GM23338 (cell line): ENCODE results near the gene SELENOO. TPM values are rescaled to one million over a fixed set of nuclear protein-coding genes. Genes with fewer than 3 reads are reported as not detected.

Source experiments
- ATAC-seq: fragments of 200-7000 bp; cut with Tn5 transposase; 3 replicates; pipeline ENCODE4 v1.9.1; 2020
- DNase-seq: peaks from one replicate; pipeline ENCODE4 v3.0.0-alpha.2; 2015; ENCODE audit warnings: low spot score
- H2AFZ ChIP-seq: fragments of 200-600 bp; sonication (generic); 2 replicates; pipeline ENCODE4 v1.8.0; 2016; ENCODE audit warnings: antibody characterized with exemption, mild to moderate bottlenecking, moderate library complexity
- H3F3A ChIP-seq: fragments of 200-600 bp; sonication (generic); replicated peaks from 2 replicates; pipeline ENCODE4 v1.8.0; 2017; ENCODE audit warnings: antibody characterized with exemption, mixed run types, low read depth
- H3K27ac ChIP-seq: fragments of 200-600 bp; sonication (generic); 2 replicates; pipeline ENCODE4 v1.6.1; 2016; ENCODE audit warnings: low read depth
- H3K27me3 ChIP-seq: fragments of 200-600 bp; sonication (generic); 2 replicates; pipeline ENCODE4 v1.8.0; 2016; ENCODE audit warnings: mild to moderate bottlenecking, mixed run types, moderate library complexity; ENCODE audit not compliant: insufficient read depth
- H3K36me3 ChIP-seq: fragments of 200-600 bp; sonication (generic); 2 replicates; pipeline ENCODE4 v1.8.0; 2016; ENCODE audit warnings: mild to moderate bottlenecking; ENCODE audit not compliant: insufficient read depth
- H3K4me1 ChIP-seq: fragments of 200-600 bp; sonication (generic); 2 replicates; pipeline ENCODE4 v1.8.0; 2016; ENCODE audit warnings: mild to moderate bottlenecking, moderate library complexity; ENCODE audit not compliant: insufficient read depth
- H3K4me2 ChIP-seq: fragments of 200-600 bp; sonication (generic); 2 replicates; pipeline ENCODE4 v1.7.1; 2017; ENCODE audit warnings: mixed run types
- H3K4me3 ChIP-seq: fragments of 200-600 bp; sonication (generic); 2 replicates; pipeline ENCODE4 v1.6.1; 2016; ENCODE audit warnings: mixed run types
- H3K79me2 ChIP-seq: fragments of 200-600 bp; sonication (generic); replicated peaks from 2 replicates; pipeline ENCODE4 v1.8.0; 2017; ENCODE audit warnings: mild to moderate bottlenecking; ENCODE audit not compliant: insufficient read depth
- H3K9me2 ChIP-seq: fragments of 200-600 bp; sonication (generic); 2 replicates; pipeline ENCODE4 v1.8.0; 2017; ENCODE audit not compliant: insufficient read depth
- H4K20me1 ChIP-seq: fragments of 200-600 bp; sonication (generic); replicated peaks from 2 replicates; pipeline ENCODE4 v1.8.0; 2017; ENCODE audit warnings: mild to moderate bottlenecking; ENCODE audit not compliant: insufficient read depth
- H3K27ac Mint-ChIP-seq: 2 replicates; pipeline ENCODE4 v1.8.0; 2020; ENCODE audit warnings: inconsistent platforms, mild to moderate bottlenecking, moderate library complexity, mixed read lengths
- H3K27me3 Mint-ChIP-seq: 3 replicates; pipeline ENCODE4 v1.8.0; 2022; ENCODE audit warnings: low read depth, mild to moderate bottlenecking, moderate library complexity, mixed read lengths, inconsistent platforms; ENCODE audit not compliant: insufficient read depth, poor library complexity
- H3K36me3 Mint-ChIP-seq: 3 replicates; pipeline ENCODE4 v1.8.0; 2021; ENCODE audit warnings: low read depth, mild to moderate bottlenecking, inconsistent platforms, moderate library complexity, mixed read lengths
- H3K4me1 Mint-ChIP-seq: 3 replicates; pipeline ENCODE4 v1.8.0; 2020; ENCODE audit warnings: mild to moderate bottlenecking, inconsistent platforms, mixed read lengths
- H3K4me3 Mint-ChIP-seq: 3 replicates; pipeline ENCODE4 v1.8.0; 2021; ENCODE audit warnings: moderate library complexity, mild to moderate bottlenecking, inconsistent platforms, mixed read lengths
- H3K9me3 Mint-ChIP-seq: 3 replicates; pipeline ENCODE4 v1.8.0; 2020; ENCODE audit warnings: moderate library complexity, mild to moderate bottlenecking, inconsistent platforms, mixed read lengths
- CREB1 ChIP-seq: fragments of 250-450 bp; sonication (Bioruptor Pico); IDR thresholded peaks from 2 replicates; pipeline ENCODE4 v1.5.0; 2020; ENCODE audit warnings: low read depth, mild to moderate bottlenecking, moderate library complexity
- JUNB ChIP-seq: IDR thresholded peaks from one replicate; pipeline ENCODE4 v1.6.1; 2016; ENCODE audit warnings: antibody characterized with exemption; ENCODE audit not compliant: unreplicated experiment
- NANOG ChIP-seq: IDR thresholded peaks from 2 replicates; pipeline ENCODE4 v1.6.1; 2016; ENCODE audit warnings: antibody characterized with exemption, borderline replicate concordance
- POLR2AphosphoS5 ChIP-seq: IDR thresholded peaks from 2 replicates; pipeline ENCODE4 v1.6.1; 2016; ENCODE audit warnings: antibody characterized with exemption, low read depth
- ZNF114 ChIP-seq: fragments of 250-450 bp; sonication (Bioruptor Pico); IDR thresholded peaks from 2 replicates; pipeline ENCODE4 v1.5.0; 2020; ENCODE audit warnings: mild to moderate bottlenecking, moderate library complexity
- ZNF331 ChIP-seq: fragments of 250-450 bp; sonication (Bioruptor Pico); IDR thresholded peaks from 2 replicates; pipeline ENCODE4 v1.5.0; 2020; ENCODE audit warnings: low read depth, mild to moderate bottlenecking, moderate library complexity
- polyA plus RNA-seq: library from polyadenylated mRNA; unstranded; fragments of >200 nt; fragmentation: Nextera tagmentation; extraction: Ambion mirVana; gene quantifications from 2 replicates; pipeline ENCODE4 v1.2.1, GENCODE V29; 2016
- total RNA-seq: library from RNA; depleted of rRNA; stranded (reverse); fragments of >200 nt; shearing (Covaris generic); gene quantifications from 2 replicates; pipeline ENCODE4 v1.2.3, GENCODE V29; 2014
- TF ChIP-seq, protein P1 (sequence below): IDR thresholded peaks from one replicate; pipeline ENCODE4 v1.6.1; 2018; ENCODE audit warnings: antibody characterized with exemption; ENCODE audit not compliant: unreplicated experiment
- TF ChIP-seq, protein P2 (sequence below), 2 experiments: fragments of 200-600 bp in 1 of 2; sonication (generic) in 1 of 2; conservative IDR thresholded peaks; 2 replicates each; pipeline versions ENCODE4 v1.5.1 to v1.6.1; 2016 to 2017; ENCODE audit warnings: antibody characterized with exemption in 2 of 2, low read depth in 2 of 2, mild to moderate bottlenecking in 2 of 2, moderate library complexity in 1 of 2

The SELENOO gene
- total and polyA plus RNA-seq, 2 experiments from 2014 or later: 6.8 to 21.3 TPM

DNA sequence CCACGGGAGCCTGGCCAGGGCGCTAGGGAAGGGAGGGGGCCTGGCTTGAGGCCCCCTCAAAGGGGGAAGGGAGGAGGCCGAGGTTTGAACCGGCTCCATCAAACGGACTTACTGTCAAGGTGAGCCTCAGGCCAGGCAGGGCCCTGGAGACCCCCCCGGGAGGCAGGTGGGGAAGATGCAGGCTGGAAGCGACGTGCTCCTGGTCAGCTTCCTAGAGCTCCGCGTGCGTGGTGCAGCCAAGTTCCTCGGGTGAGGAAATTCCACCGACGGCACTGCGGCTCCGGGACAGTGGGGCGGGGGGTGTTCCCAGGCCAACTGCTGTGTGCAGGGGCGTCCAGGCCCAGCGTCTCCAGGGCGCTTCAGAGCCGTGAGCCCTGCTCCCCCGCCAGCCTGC, 22.3 kb upstream of the SELENOO start:
- H3K4me3 ChIP-seq: no peak overlapping the region
- Mint-ChIP-seq H3K27me3 (peaks cover 17% of the 10 kb centered on the region), H3K4me3 (no peak overlapping the region), H3K4me1 (peaks cover 2% of the 10 kb centered on the region; the same call in 1 of the 3 replicates), H3K9me3 (no peaks in the 10 kb centered on the region), H3K27ac (no peak overlapping the region), H3K36me3 (peaks cover 4% of the 10 kb centered on the region; the same call in 1 of the 3 replicates)
- H2AFZ ChIP-seq: no peak overlapping the region
- H3K9me2 ChIP-seq: no peaks in the 10 kb centered on the region
- H4K20me1 ChIP-seq: no peaks in the 10 kb centered on the region
- H3K27ac ChIP-seq: no peak overlapping the region
- no peaks in the 10 kb centered on the region for H3K79me2 ChIP-seq
- no peak overlapping the region; the same call in 1 of the 2 replicates for H3K4me2 ChIP-seq
- H3K4me1 ChIP-seq: no peaks in the 10 kb centered on the region
- H3K27me3 ChIP-seq: no peaks in the 10 kb centered on the region
- no peaks in the 10 kb centered on the region for H3F3A ChIP-seq
- TF ChIP-seq POLR2AphosphoS5 (no peak), ZNF331 (CRISPR knock-in tag) (no peak), NANOG (no peak), ZNF114 (CRISPR knock-in tag) (no peak), CREB1 (CRISPR knock-in tag) (no peak), JUNB (no peak)
- TF ChIP-seq, protein P1, sequence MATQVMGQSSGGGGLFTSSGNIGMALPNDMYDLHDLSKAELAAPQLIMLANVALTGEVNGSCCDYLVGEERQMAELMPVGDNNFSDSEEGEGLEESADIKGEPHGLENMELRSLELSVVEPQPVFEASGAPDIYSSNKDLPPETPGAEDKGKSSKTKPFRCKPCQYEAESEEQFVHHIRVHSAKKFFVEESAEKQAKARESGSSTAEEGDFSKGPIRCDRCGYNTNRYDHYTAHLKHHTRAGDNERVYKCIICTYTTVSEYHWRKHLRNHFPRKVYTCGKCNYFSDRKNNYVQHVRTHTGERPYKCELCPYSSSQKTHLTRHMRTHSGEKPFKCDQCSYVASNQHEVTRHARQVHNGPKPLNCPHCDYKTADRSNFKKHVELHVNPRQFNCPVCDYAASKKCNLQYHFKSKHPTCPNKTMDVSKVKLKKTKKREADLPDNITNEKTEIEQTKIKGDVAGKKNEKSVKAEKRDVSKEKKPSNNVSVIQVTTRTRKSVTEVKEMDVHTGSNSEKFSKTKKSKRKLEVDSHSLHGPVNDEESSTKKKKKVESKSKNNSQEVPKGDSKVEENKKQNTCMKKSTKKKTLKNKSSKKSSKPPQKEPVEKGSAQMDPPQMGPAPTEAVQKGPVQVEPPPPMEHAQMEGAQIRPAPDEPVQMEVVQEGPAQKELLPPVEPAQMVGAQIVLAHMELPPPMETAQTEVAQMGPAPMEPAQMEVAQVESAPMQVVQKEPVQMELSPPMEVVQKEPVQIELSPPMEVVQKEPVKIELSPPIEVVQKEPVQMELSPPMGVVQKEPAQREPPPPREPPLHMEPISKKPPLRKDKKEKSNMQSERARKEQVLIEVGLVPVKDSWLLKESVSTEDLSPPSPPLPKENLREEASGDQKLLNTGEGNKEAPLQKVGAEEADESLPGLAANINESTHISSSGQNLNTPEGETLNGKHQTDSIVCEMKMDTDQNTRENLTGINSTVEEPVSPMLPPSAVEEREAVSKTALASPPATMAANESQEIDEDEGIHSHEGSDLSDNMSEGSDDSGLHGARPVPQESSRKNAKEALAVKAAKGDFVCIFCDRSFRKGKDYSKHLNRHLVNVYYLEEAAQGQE: no peak
- TF ChIP-seq, protein P2, sequence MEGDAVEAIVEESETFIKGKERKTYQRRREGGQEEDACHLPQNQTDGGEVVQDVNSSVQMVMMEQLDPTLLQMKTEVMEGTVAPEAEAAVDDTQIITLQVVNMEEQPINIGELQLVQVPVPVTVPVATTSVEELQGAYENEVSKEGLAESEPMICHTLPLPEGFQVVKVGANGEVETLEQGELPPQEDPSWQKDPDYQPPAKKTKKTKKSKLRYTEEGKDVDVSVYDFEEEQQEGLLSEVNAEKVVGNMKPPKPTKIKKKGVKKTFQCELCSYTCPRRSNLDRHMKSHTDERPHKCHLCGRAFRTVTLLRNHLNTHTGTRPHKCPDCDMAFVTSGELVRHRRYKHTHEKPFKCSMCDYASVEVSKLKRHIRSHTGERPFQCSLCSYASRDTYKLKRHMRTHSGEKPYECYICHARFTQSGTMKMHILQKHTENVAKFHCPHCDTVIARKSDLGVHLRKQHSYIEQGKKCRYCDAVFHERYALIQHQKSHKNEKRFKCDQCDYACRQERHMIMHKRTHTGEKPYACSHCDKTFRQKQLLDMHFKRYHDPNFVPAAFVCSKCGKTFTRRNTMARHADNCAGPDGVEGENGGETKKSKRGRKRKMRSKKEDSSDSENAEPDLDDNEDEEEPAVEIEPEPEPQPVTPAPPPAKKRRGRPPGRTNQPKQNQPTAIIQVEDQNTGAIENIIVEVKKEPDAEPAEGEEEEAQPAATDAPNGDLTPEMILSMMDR (conservative IDR thresholded peaks at IDR 0.05; ENCODE audit: low read depth in 2 of 2): no peak
- peak; percentile 28 for DNase-seq
- H3K36me3 ChIP-seq: no peaks in the 10 kb centered on the region
- peak; percentile 8; the same call in 2 of the 3 replicates for ATAC-seq

DNA sequence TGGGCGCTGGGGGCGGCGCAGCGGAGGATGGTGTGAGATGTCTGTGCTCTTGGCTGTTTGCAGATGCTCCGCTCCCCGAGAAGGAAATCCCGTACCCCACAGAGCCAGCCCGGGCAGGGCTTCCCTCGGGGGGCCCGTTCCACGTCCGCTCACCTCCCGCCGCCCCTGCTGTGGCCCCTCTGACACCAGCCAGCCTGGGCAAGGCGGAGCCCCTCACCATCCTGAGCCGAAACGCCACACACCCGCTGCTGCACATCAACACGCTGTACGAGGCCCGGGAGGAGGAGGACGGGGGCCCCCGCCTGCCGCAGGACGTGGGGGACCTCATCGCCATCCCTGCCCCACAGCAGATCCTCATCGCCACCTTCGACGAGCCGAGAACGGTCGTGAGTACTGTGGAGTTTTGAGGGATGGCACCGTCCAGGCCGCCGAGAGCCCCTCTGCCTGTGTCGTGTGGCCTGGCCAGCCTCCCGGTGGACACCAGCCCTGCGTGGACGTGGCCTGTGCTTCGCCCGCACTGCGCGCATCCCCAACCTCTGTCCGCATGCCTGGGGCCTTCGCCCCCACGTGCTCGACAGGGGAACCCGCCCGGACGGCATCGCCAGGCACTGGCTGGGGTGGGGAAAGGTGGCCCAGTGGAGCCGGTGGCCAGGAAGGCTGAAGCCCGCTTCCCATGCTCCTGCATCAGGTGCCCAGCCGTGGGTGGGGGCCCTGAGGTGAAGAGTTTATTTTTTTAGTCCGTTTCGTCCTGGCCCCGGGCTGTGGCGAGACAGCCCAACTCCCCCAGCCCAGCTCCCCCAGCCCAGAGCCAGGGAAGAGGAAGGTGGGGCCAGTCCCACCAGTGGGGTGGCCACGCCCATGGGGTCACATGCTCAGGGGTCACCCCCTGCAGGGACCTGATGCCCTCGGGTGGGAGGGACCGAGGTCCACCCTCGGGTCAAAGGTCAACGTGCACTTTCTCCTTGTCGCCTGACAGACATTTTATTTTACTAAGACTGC, 21.6 kb upstream of the SELENOO start:
- Mint-ChIP-seq H3K36me3 (peaks cover 4% of the 10 kb centered on the region; the same call in 1 of the 3 replicates), H3K4me3 (no peak overlapping the region; the same call in 2 of the 3 replicates), H3K4me1 (peaks cover 5% of the 10 kb centered on the region), H3K9me3 (no peaks in the 10 kb centered on the region), H3K27me3 (peaks cover 17% of the 10 kb centered on the region), H3K27ac (no peak overlapping the region)
- no peaks in the 10 kb centered on the region for H3F3A ChIP-seq
- H3K9me2 ChIP-seq: no peaks in the 10 kb centered on the region
- no peak for ATAC-seq
- H3K4me1 ChIP-seq: peaks cover 5% of the 10 kb centered on the region
- H2AFZ ChIP-seq: no peak overlapping the region
- H3K4me2 ChIP-seq: no peak overlapping the region
- H3K27ac ChIP-seq: no peak overlapping the region
- no peaks in the 10 kb centered on the region for H4K20me1 ChIP-seq
- H3K4me3 ChIP-seq: no peak overlapping the region
- H3K36me3 ChIP-seq: no peaks in the 10 kb centered on the region
- 0 out of 2 replicates have a peak, but pooled peaks cover 5% of the 10 kb centered on the region for H3K27me3 ChIP-seq
- no peaks in the 10 kb centered on the region for H3K79me2 ChIP-seq
- TF ChIP-seq ZNF331 (CRISPR knock-in tag) (no peak), POLR2AphosphoS5 (no peak)
- TF ChIP-seq, protein P1: no peak
- DNase-seq: no peak
